MCF 10A (cell line): ENCODE data around the gene HBM. TPM values are rescaled to one million over a fixed set of nuclear protein-coding genes. Genes with fewer than 3 reads are reported as not detected.

ENCODE experiments used
- BruUV-seq: library from RNA; stranded (reverse); fragments of 400-500 nt; replicated peaks from 2 replicates; lab custom pipeline; 2021; lab: Mats Ljungman, UMichigan
- CTCF ChIA-PET: fragments of 300-600 bp; sonication (Branson Sonifier 250); formaldehyde crosslinking; extraction: SDS; loops from one replicate; lab custom pipeline; 2021; ENCODE audit warnings: antibody characterized with exemption, inconsistent platforms; lab: Yijun Ruan, JAX
- POLR2A ChIA-PET: fragments of 300-600, 350-650 bp; sonication (Branson Sonifier 250); formaldehyde crosslinking; extraction: SDS; loops from one replicate; lab custom pipeline; 2020; ENCODE audit warnings: antibody characterized with exemption, inconsistent platforms; lab: Yijun Ruan, JAX
- DNase-seq: peaks from one replicate; pipeline ENCODE4 v3.0.0-alpha.2; 2018; ENCODE audit not compliant: unreplicated experiment
- H3K27ac Mint-ChIP-seq: one replicate; pipeline ENCODE4 v1.8.0; 2022; ENCODE audit warnings: mild to moderate bottlenecking, low read depth, mixed read lengths; ENCODE audit not compliant: unreplicated experiment
- H3K27me3 Mint-ChIP-seq: one replicate; pipeline ENCODE4 v1.8.0; 2022; ENCODE audit warnings: mixed read lengths; ENCODE audit not compliant: insufficient read depth, unreplicated experiment
- H3K36me3 Mint-ChIP-seq: one replicate; pipeline ENCODE4 v1.8.0; 2022; ENCODE audit warnings: mild to moderate bottlenecking, moderate library complexity, mixed read lengths; ENCODE audit not compliant: insufficient read depth, unreplicated experiment
- H3K4me1 Mint-ChIP-seq: one replicate; pipeline ENCODE4 v1.8.0; 2022; ENCODE audit warnings: mixed read lengths; ENCODE audit not compliant: insufficient read depth, unreplicated experiment
- H3K4me3 Mint-ChIP-seq: one replicate; pipeline ENCODE4 v1.8.0; 2022; ENCODE audit warnings: mild to moderate bottlenecking, moderate library complexity, mixed read lengths; ENCODE audit not compliant: unreplicated experiment
- H3K9me3 Mint-ChIP-seq: one replicate; pipeline ENCODE4 v1.8.0; 2022; ENCODE audit warnings: mixed read lengths; ENCODE audit not compliant: unreplicated experiment
- CTCF ChIP-seq: fragments of 200-600 bp; IDR thresholded peaks from one replicate; pipeline ENCODE4 v1.8.0; 2022; ENCODE audit warnings: antibody characterized with exemption, mild to moderate bottlenecking; ENCODE audit not compliant: unreplicated experiment
- intact Hi-C: fragments of 100-400 bp; cut with micrococcal nuclease; formaldehyde crosslinking; loops from 2 replicates; pipeline ENCODE4 v1.14.1; 2022
- total RNA-seq: library from RNA; stranded (reverse); gene quantifications from 2 replicates; pipeline ENCODE4 v1.2.3, GENCODE V29; 2022

HBM gene
- total RNA-seq, 1 experiment from 2014 or later, result not detected

GRCh38 chr16:118857-119256 is 46.9 kb upstream of the HBM start:
- H3K27me3 Mint-ChIP-seq, result no peaks in the 10 kb centered on the region
- intact Hi-C loops, result no loop called here
- CTCF ChIA-PET, result interaction anchor here (0.7 to 2.7 kb wide), 8 partner anchors 12 to 768 kb away, joined by 3 to 20 read pairs (median 9); no protein-coding TSS in a partner anchor
- BruUV-seq, result no TSS peak
- H3K4me1 Mint-ChIP-seq, result peaks cover 7% of the 10 kb centered on the region
- peaks cover 57% of the 10 kb centered on the region for H3K36me3 Mint-ChIP-seq
- no peak for TF ChIP-seq CTCF
- DNase-seq, result no peak
- no peak overlapping the region for H3K4me3 Mint-ChIP-seq
- H3K27ac Mint-ChIP-seq, result no peak overlapping the region
- no peaks in the 10 kb centered on the region for H3K9me3 Mint-ChIP-seq
- POLR2A ChIA-PET, result interaction anchor here (1.2 kb wide), 1 partner anchor 17 kb away, joined by 4 read pairs; no protein-coding TSS in a partner anchor

GRCh38 chr16:119295-119694 is 46.5 kb upstream of the HBM start:
- POLR2A ChIA-PET, result interaction anchor here (1.2 kb wide), 1 partner anchor 17 kb away, joined by 4 read pairs; no protein-coding TSS in a partner anchor
- intact Hi-C loops, result no loop called here
- CTCF ChIA-PET, result interaction anchor here (1.7 to 2.1 kb wide), 2 partner anchors 12 to 243 kb away, joined by 5 to 8 read pairs; no protein-coding TSS in a partner anchor
- H3K27me3 Mint-ChIP-seq, result no peaks in the 10 kb centered on the region
- H3K4me1 Mint-ChIP-seq, result peaks cover 3% of the 10 kb centered on the region
- H3K9me3 Mint-ChIP-seq, result no peaks in the 10 kb centered on the region
- H3K4me3 Mint-ChIP-seq, result no peak overlapping the region
- BruUV-seq, result no TSS peak
- DNase-seq, result no peak
- peaks cover 58% of the 10 kb centered on the region for H3K36me3 Mint-ChIP-seq
- H3K27ac Mint-ChIP-seq, result no peak overlapping the region
- TF ChIP-seq CTCF, result no peak

- H3K4me1 Mint-ChIP-seq, result no peaks in the 10 kb centered on the region
- no peak for DNase-seq
- BruUV-seq, result no TSS peak
- H3K9me3 Mint-ChIP-seq, result no peaks in the 10 kb centered on the region
- no peaks in the 10 kb centered on the region for H3K27me3 Mint-ChIP-seq
- H3K36me3 Mint-ChIP-seq, result peaks cover 58% of the 10 kb centered on the region
- ChIA-PET POLR2A (interaction anchor here (1.2 kb wide), 1 partner anchor 16 kb away, joined by 4 read pairs; no protein-coding TSS in a partner anchor), CTCF (interaction anchor here (1.7 to 2.1 kb wide), 2 partner anchors 13 to 243 kb away, joined by 5 to 8 read pairs; no protein-coding TSS in a partner anchor)
- TF ChIP-seq CTCF, result no peak
- H3K4me3 Mint-ChIP-seq, result no peak overlapping the region
- intact Hi-C loops, result no loop called here
- no peak overlapping the region for H3K27ac Mint-ChIP-seq
Measured at GRCh38 chr16:119835-120491, 45.8 kb upstream of the HBM start.

GRCh38 chr16:120756-121155 is 45.0 kb upstream of the HBM start:
- Mint-ChIP-seq H3K27ac (no peak overlapping the region), H3K4me3 (no peak overlapping the region), H3K4me1 (no peaks in the 10 kb centered on the region), H3K36me3 (peaks cover 52% of the 10 kb centered on the region), H3K27me3 (no peaks in the 10 kb centered on the region), H3K9me3 (no peaks in the 10 kb centered on the region)
- TF ChIP-seq CTCF, result no peak
- no TSS peak for BruUV-seq
- DNase-seq, result no peak
- CTCF ChIA-PET, result interaction anchor here (2.1 kb wide), 1 partner anchor 14 kb away, joined by 8 read pairs; no protein-coding TSS in a partner anchor
- intact Hi-C loops, result no loop called here
- POLR2A ChIA-PET, result no interaction called here
